ENCODE results near the gene MTO1.
"Not testable (repeated sequence)": the region's sequence is repeated elsewhere in the genome, so short reads cannot be mapped to it uniquely, and the experiment has no call there.

MTO1 gene

GRCh38 chr6:73547036-73547435, 85.5 kb downstream of the MTO1 start:
- TF ChIP-seq, protein P1, sequence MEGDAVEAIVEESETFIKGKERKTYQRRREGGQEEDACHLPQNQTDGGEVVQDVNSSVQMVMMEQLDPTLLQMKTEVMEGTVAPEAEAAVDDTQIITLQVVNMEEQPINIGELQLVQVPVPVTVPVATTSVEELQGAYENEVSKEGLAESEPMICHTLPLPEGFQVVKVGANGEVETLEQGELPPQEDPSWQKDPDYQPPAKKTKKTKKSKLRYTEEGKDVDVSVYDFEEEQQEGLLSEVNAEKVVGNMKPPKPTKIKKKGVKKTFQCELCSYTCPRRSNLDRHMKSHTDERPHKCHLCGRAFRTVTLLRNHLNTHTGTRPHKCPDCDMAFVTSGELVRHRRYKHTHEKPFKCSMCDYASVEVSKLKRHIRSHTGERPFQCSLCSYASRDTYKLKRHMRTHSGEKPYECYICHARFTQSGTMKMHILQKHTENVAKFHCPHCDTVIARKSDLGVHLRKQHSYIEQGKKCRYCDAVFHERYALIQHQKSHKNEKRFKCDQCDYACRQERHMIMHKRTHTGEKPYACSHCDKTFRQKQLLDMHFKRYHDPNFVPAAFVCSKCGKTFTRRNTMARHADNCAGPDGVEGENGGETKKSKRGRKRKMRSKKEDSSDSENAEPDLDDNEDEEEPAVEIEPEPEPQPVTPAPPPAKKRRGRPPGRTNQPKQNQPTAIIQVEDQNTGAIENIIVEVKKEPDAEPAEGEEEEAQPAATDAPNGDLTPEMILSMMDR (IDR thresholded peaks at IDR 0.05; ENCODE audit: borderline replicate concordance, control extremely low read depth, extremely low read depth, insufficient read depth, missing control alignments), result no peak
- DNase-seq (ENCODE audit: low spot score), result no peak
- in situ Hi-C loops (cut with MboI; ENCODE audit: low sequenced_read_pairs, unreplicated experiment), result no loop called here

- in situ Hi-C loops (cut with MboI; ENCODE audit: low sequenced_read_pairs, unreplicated experiment), result no loop called here
- DNase-seq (ENCODE audit: low spot score), result no peak
- TF ChIP-seq, protein P1 (IDR thresholded peaks at IDR 0.05; ENCODE audit: borderline replicate concordance, control extremely low read depth, extremely low read depth, insufficient read depth, missing control alignments), result no peak
Measured at GRCh38 chr6:73548458-73549446, 87.2 kb downstream of the MTO1 start.

GRCh38 chr6:73551115-73551514, 89.6 kb downstream of the MTO1 start:
- in situ Hi-C loops (cut with MboI; ENCODE audit: low sequenced_read_pairs, unreplicated experiment), result not testable (repeated sequence)

GRCh38 chr6:73555380-73555949, 93.9 kb downstream of the MTO1 start:
- DNase-seq (ENCODE audit: low spot score); in situ Hi-C loops (cut with MboI; ENCODE audit: low sequenced_read_pairs, unreplicated experiment): not testable (repeated sequence)

More at GRCh38 chr6:73551115-73551514, 89.6 kb downstream of the MTO1 start:
- not testable (repeated sequence) for DNase-seq (ENCODE audit: low spot score)

DNA sequence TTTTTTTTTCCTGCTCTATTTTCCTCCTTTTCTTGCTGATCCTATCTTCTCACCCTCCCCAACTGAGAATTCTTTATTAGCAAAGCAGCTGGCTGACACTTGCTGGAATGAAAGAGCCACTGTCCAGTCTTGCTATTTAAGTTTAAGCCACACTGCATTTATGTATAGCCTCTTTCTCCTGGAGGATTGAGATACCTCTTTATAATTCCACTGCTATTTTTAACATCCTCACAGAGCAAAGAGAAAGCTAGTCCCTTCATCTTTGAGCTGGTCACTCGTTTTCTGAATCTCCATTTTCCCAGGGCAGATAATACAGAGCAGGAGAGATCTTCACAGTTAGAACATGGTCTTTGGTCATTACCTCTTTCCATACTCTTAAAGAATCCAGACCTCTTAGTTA, 95.3 kb downstream of the MTO1 start:
- DNase-seq (ENCODE audit: low spot score), result no peak
- in situ Hi-C loops (cut with MboI; ENCODE audit: low sequenced_read_pairs, unreplicated experiment), result no loop called here
- TF ChIP-seq, protein P1 (IDR thresholded peaks at IDR 0.05; ENCODE audit: borderline replicate concordance, control extremely low read depth, extremely low read depth, insufficient read depth, missing control alignments), result no peak
